GM23338 (cell line): ENCODE measurements around the gene NHS. TPM values are rescaled to one million over a fixed set of nuclear protein-coding genes. Genes with fewer than 3 reads are reported as not detected.

Experiments
- ATAC-seq: fragments of 200-7000 bp; cut with Tn5 transposase; 3 replicates; pipeline ENCODE4 v1.9.1; 2020
- DNase-seq: peaks from one replicate; pipeline ENCODE4 v3.0.0-alpha.2; 2015; ENCODE audit warnings: low spot score
- H2AFZ ChIP-seq: fragments of 200-600 bp; sonication (generic); 2 replicates; pipeline ENCODE4 v1.8.0; 2016; ENCODE audit warnings: antibody characterized with exemption, mild to moderate bottlenecking, moderate library complexity
- H3F3A ChIP-seq: fragments of 200-600 bp; sonication (generic); replicated peaks from 2 replicates; pipeline ENCODE4 v1.8.0; 2017; ENCODE audit warnings: antibody characterized with exemption, mixed run types, low read depth
- H3K27ac ChIP-seq: fragments of 200-600 bp; sonication (generic); 2 replicates; pipeline ENCODE4 v1.6.1; 2016; ENCODE audit warnings: low read depth
- H3K27me3 ChIP-seq: fragments of 200-600 bp; sonication (generic); 2 replicates; pipeline ENCODE4 v1.8.0; 2016; ENCODE audit warnings: mild to moderate bottlenecking, mixed run types, moderate library complexity; ENCODE audit not compliant: insufficient read depth
- H3K36me3 ChIP-seq: fragments of 200-600 bp; sonication (generic); 2 replicates; pipeline ENCODE4 v1.8.0; 2016; ENCODE audit warnings: mild to moderate bottlenecking; ENCODE audit not compliant: insufficient read depth
- H3K4me1 ChIP-seq: fragments of 200-600 bp; sonication (generic); 2 replicates; pipeline ENCODE4 v1.8.0; 2016; ENCODE audit warnings: mild to moderate bottlenecking, moderate library complexity; ENCODE audit not compliant: insufficient read depth
- H3K4me2 ChIP-seq: fragments of 200-600 bp; sonication (generic); 2 replicates; pipeline ENCODE4 v1.7.1; 2017; ENCODE audit warnings: mixed run types
- H3K4me3 ChIP-seq: fragments of 200-600 bp; sonication (generic); 2 replicates; pipeline ENCODE4 v1.6.1; 2016; ENCODE audit warnings: mixed run types
- H3K79me2 ChIP-seq: fragments of 200-600 bp; sonication (generic); replicated peaks from 2 replicates; pipeline ENCODE4 v1.8.0; 2017; ENCODE audit warnings: mild to moderate bottlenecking; ENCODE audit not compliant: insufficient read depth
- H3K9me2 ChIP-seq: fragments of 200-600 bp; sonication (generic); 2 replicates; pipeline ENCODE4 v1.8.0; 2017; ENCODE audit not compliant: insufficient read depth
- H4K20me1 ChIP-seq: fragments of 200-600 bp; sonication (generic); replicated peaks from 2 replicates; pipeline ENCODE4 v1.8.0; 2017; ENCODE audit warnings: mild to moderate bottlenecking; ENCODE audit not compliant: insufficient read depth
- H3K27ac Mint-ChIP-seq: 2 replicates; pipeline ENCODE4 v1.8.0; 2020; ENCODE audit warnings: inconsistent platforms, mild to moderate bottlenecking, moderate library complexity, mixed read lengths
- H3K27me3 Mint-ChIP-seq: 3 replicates; pipeline ENCODE4 v1.8.0; 2022; ENCODE audit warnings: low read depth, mild to moderate bottlenecking, moderate library complexity, mixed read lengths, inconsistent platforms; ENCODE audit not compliant: insufficient read depth, poor library complexity
- H3K36me3 Mint-ChIP-seq: 3 replicates; pipeline ENCODE4 v1.8.0; 2021; ENCODE audit warnings: low read depth, mild to moderate bottlenecking, inconsistent platforms, moderate library complexity, mixed read lengths
- H3K4me1 Mint-ChIP-seq: 3 replicates; pipeline ENCODE4 v1.8.0; 2020; ENCODE audit warnings: mild to moderate bottlenecking, inconsistent platforms, mixed read lengths
- H3K4me3 Mint-ChIP-seq: 3 replicates; pipeline ENCODE4 v1.8.0; 2021; ENCODE audit warnings: moderate library complexity, mild to moderate bottlenecking, inconsistent platforms, mixed read lengths
- H3K9me3 Mint-ChIP-seq: 3 replicates; pipeline ENCODE4 v1.8.0; 2020; ENCODE audit warnings: moderate library complexity, mild to moderate bottlenecking, inconsistent platforms, mixed read lengths
- CREB1 ChIP-seq: fragments of 250-450 bp; sonication (Bioruptor Pico); IDR thresholded peaks from 2 replicates; pipeline ENCODE4 v1.5.0; 2020; ENCODE audit warnings: low read depth, mild to moderate bottlenecking, moderate library complexity
- EZH2 ChIP-seq: fragments of 200-600 bp; sonication (generic); IDR thresholded peaks from one replicate; pipeline ENCODE4 v1.8.0; 2017; ENCODE audit warnings: antibody characterized with exemption, mild to moderate bottlenecking, low read depth; ENCODE audit not compliant: unreplicated experiment
- EZH2phosphoT487 ChIP-seq: fragments of 200-600 bp; sonication (generic); IDR thresholded peaks from one replicate; pipeline ENCODE4 v1.8.1; 2018; ENCODE audit warnings: antibody characterized with exemption; ENCODE audit not compliant: unreplicated experiment
- JUNB ChIP-seq: IDR thresholded peaks from one replicate; pipeline ENCODE4 v1.6.1; 2016; ENCODE audit warnings: antibody characterized with exemption; ENCODE audit not compliant: unreplicated experiment
- NANOG ChIP-seq: IDR thresholded peaks from 2 replicates; pipeline ENCODE4 v1.6.1; 2016; ENCODE audit warnings: antibody characterized with exemption, borderline replicate concordance
- POLR2AphosphoS5 ChIP-seq: IDR thresholded peaks from 2 replicates; pipeline ENCODE4 v1.6.1; 2016; ENCODE audit warnings: antibody characterized with exemption, low read depth
- STAT1 ChIP-seq: IDR thresholded peaks from one replicate; pipeline ENCODE4 v1.6.1; 2016; ENCODE audit warnings: antibody characterized with exemption; ENCODE audit not compliant: unreplicated experiment
- ZNF114 ChIP-seq: fragments of 250-450 bp; sonication (Bioruptor Pico); IDR thresholded peaks from 2 replicates; pipeline ENCODE4 v1.5.0; 2020; ENCODE audit warnings: mild to moderate bottlenecking, moderate library complexity
- ZNF331 ChIP-seq: fragments of 250-450 bp; sonication (Bioruptor Pico); IDR thresholded peaks from 2 replicates; pipeline ENCODE4 v1.5.0; 2020; ENCODE audit warnings: low read depth, mild to moderate bottlenecking, moderate library complexity
- polyA plus RNA-seq: library from polyadenylated mRNA; unstranded; fragments of >200 nt; fragmentation: Nextera tagmentation; extraction: Ambion mirVana; gene quantifications from 2 replicates; pipeline ENCODE4 v1.2.1, GENCODE V29; 2016
- total RNA-seq: library from RNA; depleted of rRNA; stranded (reverse); fragments of >200 nt; shearing (Covaris generic); gene quantifications from 2 replicates; pipeline ENCODE4 v1.2.3, GENCODE V29; 2014
- TF ChIP-seq, protein P1 (sequence below): fragments of 250-450 bp; sonication (Bioruptor Pico); IDR thresholded peaks from 2 replicates; pipeline ENCODE4 v1.5.0; 2020; ENCODE audit warnings: mild to moderate bottlenecking, moderate library complexity
- TF ChIP-seq, protein P2 (sequence below), 2 experiments: fragments of 200-600 bp in 1 of 2; sonication (generic) in 1 of 2; conservative IDR thresholded peaks; 2 replicates each; pipeline versions ENCODE4 v1.5.1 to v1.6.1; 2016 to 2017; ENCODE audit warnings: antibody characterized with exemption in 2 of 2, low read depth in 2 of 2, mild to moderate bottlenecking in 2 of 2, moderate library complexity in 1 of 2
- TF ChIP-seq, protein P3 (sequence below): IDR thresholded peaks from 2 replicates; pipeline ENCODE4 v1.6.1; 2016; ENCODE audit warnings: antibody characterized with exemption
- TF ChIP-seq, protein P4 (sequence below): IDR thresholded peaks from one replicate; pipeline ENCODE4 v1.6.1; 2018; ENCODE audit warnings: antibody characterized with exemption; ENCODE audit not compliant: unreplicated experiment

The NHS gene
- total and polyA plus RNA-seq, 2 experiments from 2014 or later = 1.8 to 8.2 TPM

DNA sequence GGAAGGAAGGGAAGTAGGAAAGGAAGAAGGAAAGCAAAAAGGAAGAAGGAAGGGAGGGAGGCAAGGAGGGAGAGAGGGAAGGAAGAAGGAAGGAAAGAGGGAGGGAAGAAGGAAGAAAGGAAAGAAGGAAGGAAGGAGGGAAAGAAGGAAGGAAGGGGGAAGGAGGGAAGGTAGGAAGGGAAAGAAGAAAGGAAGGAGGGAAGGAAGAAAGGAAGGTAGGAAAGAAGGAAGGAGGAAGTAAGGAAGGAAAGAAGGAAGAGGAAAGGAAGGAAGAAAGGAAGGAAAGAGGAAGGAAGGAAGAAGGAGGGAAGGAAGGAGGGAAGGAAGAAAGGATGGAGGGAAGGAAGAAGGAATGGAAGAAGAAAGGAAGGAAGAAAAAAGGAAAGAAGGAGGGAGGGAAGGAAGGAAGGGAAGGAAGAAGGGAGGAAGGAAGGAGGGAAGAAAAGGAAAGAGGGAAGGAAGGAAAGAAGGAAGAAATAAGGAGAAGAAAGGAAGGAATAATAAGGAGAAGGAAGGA is 343.7 kb downstream of the NHS start:
- Histone ChIP-seq H3K79me2 (no peaks in the 10 kb centered on the region), H3K36me3 (no peaks in the 10 kb centered on the region), H3K27me3 (no peaks in the 10 kb centered on the region; the same call in 1 of the 2 replicates), H3K4me1 (peaks cover 27% of the 10 kb centered on the region), H3K4me3 (no peak overlapping the region), H4K20me1 (no peaks in the 10 kb centered on the region), H3K9me2 (no peaks in the 10 kb centered on the region), H3K4me2 (no peak overlapping the region), H3F3A (no peaks in the 10 kb centered on the region), H2AFZ (no peak overlapping the region), H3K27ac (no peak overlapping the region)
- peaks cover 6% of the 10 kb centered on the region for H3K27me3 Mint-ChIP-seq
- H3K4me3 Mint-ChIP-seq = no peak overlapping the region
- peaks cover 26% of the 10 kb centered on the region for H3K4me1 Mint-ChIP-seq
- H3K9me3 Mint-ChIP-seq = no peaks in the 10 kb centered on the region
- no peak for TF ChIP-seq NANOG
- TF ChIP-seq, protein P1, sequence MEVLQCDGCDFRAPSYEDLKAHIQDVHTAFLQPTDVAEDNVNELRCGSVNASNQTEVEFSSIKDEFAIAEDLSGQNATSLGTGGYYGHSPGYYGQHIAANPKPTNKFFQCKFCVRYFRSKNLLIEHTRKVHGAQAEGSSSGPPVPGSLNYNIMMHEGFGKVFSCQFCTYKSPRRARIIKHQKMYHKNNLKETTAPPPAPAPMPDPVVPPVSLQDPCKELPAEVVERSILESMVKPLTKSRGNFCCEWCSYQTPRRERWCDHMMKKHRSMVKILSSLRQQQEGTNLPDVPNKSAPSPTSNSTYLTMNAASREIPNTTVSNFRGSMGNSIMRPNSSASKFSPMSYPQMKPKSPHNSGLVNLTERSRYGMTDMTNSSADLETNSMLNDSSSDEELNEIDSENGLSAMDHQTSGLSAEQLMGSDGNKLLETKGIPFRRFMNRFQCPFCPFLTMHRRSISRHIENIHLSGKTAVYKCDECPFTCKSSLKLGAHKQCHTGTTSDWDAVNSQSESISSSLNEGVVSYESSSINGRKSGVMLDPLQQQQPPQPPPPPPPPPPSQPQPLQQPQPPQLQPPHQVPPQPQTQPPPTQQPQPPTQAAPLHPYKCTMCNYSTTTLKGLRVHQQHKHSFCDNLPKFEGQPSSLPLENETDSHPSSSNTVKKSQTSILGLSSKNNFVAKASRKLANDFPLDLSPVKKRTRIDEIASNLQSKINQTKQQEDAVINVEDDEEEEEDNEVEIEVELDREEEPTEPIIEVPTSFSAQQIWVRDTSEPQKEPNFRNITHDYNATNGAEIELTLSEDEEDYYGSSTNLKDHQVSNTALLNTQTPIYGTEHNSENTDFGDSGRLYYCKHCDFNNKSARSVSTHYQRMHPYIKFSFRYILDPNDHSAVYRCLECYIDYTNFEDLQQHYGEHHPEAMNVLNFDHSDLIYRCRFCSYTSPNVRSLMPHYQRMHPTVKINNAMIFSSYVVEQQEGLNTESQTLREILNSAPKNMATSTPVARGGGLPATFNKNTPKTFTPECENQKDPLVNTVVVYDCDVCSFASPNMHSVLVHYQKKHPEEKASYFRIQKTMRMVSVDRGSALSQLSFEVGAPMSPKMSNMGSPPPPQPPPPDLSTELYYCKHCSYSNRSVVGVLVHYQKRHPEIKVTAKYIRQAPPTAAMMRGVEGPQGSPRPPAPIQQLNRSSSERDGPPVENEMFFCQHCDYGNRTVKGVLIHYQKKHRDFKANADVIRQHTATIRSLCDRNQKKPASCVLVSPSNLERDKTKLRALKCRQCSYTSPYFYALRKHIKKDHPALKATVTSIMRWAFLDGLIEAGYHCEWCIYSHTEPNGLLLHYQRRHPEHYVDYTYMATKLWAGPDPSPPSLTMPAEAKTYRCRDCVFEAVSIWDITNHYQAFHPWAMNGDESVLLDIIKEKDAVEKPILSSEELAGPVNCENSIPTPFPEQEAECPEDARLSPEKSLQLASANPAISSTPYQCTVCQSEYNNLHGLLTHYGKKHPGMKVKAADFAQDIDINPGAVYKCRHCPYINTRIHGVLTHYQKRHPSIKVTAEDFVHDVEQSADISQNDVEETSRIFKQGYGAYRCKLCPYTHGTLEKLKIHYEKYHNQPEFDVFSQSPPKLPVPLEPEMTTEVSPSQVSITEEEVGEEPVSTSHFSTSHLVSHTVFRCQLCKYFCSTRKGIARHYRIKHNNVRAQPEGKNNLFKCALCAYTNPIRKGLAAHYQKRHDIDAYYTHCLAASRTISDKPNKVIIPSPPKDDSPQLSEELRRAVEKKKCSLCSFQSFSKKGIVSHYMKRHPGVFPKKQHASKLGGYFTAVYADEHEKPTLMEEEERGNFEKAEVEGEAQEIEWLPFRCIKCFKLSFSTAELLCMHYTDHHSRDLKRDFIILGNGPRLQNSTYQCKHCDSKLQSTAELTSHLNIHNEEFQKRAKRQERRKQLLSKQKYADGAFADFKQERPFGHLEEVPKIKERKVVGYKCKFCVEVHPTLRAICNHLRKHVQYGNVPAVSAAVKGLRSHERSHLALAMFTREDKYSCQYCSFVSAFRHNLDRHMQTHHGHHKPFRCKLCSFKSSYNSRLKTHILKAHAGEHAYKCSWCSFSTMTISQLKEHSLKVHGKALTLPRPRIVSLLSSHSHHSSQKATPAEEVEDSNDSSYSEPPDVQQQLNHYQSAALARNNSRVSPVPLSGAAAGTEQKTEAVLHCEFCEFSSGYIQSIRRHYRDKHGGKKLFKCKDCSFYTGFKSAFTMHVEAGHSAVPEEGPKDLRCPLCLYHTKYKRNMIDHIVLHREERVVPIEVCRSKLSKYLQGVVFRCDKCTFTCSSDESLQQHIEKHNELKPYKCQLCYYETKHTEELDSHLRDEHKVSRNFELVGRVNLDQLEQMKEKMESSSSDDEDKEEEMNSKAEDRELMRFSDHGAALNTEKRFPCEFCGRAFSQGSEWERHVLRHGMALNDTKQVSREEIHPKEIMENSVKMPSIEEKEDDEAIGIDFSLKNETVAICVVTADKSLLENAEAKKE (CRISPR knock-in tag) = no peak
- no peak for TF ChIP-seq JUNB
- TF ChIP-seq, protein P2, sequence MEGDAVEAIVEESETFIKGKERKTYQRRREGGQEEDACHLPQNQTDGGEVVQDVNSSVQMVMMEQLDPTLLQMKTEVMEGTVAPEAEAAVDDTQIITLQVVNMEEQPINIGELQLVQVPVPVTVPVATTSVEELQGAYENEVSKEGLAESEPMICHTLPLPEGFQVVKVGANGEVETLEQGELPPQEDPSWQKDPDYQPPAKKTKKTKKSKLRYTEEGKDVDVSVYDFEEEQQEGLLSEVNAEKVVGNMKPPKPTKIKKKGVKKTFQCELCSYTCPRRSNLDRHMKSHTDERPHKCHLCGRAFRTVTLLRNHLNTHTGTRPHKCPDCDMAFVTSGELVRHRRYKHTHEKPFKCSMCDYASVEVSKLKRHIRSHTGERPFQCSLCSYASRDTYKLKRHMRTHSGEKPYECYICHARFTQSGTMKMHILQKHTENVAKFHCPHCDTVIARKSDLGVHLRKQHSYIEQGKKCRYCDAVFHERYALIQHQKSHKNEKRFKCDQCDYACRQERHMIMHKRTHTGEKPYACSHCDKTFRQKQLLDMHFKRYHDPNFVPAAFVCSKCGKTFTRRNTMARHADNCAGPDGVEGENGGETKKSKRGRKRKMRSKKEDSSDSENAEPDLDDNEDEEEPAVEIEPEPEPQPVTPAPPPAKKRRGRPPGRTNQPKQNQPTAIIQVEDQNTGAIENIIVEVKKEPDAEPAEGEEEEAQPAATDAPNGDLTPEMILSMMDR (conservative IDR thresholded peaks at IDR 0.05; ENCODE audit: low read depth in 2 of 2) = no peak
- no peak for TF ChIP-seq EZH2
- TF ChIP-seq, protein P3, sequence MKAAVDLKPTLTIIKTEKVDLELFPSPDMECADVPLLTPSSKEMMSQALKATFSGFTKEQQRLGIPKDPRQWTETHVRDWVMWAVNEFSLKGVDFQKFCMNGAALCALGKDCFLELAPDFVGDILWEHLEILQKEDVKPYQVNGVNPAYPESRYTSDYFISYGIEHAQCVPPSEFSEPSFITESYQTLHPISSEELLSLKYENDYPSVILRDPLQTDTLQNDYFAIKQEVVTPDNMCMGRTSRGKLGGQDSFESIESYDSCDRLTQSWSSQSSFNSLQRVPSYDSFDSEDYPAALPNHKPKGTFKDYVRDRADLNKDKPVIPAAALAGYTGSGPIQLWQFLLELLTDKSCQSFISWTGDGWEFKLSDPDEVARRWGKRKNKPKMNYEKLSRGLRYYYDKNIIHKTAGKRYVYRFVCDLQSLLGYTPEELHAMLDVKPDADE = no peak
- no peak for TF ChIP-seq EZH2phosphoT487
- TF ChIP-seq, protein P4, sequence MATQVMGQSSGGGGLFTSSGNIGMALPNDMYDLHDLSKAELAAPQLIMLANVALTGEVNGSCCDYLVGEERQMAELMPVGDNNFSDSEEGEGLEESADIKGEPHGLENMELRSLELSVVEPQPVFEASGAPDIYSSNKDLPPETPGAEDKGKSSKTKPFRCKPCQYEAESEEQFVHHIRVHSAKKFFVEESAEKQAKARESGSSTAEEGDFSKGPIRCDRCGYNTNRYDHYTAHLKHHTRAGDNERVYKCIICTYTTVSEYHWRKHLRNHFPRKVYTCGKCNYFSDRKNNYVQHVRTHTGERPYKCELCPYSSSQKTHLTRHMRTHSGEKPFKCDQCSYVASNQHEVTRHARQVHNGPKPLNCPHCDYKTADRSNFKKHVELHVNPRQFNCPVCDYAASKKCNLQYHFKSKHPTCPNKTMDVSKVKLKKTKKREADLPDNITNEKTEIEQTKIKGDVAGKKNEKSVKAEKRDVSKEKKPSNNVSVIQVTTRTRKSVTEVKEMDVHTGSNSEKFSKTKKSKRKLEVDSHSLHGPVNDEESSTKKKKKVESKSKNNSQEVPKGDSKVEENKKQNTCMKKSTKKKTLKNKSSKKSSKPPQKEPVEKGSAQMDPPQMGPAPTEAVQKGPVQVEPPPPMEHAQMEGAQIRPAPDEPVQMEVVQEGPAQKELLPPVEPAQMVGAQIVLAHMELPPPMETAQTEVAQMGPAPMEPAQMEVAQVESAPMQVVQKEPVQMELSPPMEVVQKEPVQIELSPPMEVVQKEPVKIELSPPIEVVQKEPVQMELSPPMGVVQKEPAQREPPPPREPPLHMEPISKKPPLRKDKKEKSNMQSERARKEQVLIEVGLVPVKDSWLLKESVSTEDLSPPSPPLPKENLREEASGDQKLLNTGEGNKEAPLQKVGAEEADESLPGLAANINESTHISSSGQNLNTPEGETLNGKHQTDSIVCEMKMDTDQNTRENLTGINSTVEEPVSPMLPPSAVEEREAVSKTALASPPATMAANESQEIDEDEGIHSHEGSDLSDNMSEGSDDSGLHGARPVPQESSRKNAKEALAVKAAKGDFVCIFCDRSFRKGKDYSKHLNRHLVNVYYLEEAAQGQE = no peak
- TF ChIP-seq ZNF114 (CRISPR knock-in tag) = no peak
- TF ChIP-seq STAT1 = no peak
- TF ChIP-seq ZNF331 = no peak
- TF ChIP-seq CREB1 (CRISPR knock-in tag) = no peak
- TF ChIP-seq POLR2AphosphoS5 = no peak
- ATAC-seq (no peak), DNase-seq (no peak)
- H3K36me3 Mint-ChIP-seq = no peaks in the 10 kb centered on the region
- no peak overlapping the region for H3K27ac Mint-ChIP-seq
